Measurements from ENCODE around the gene ASTN2.
"Not testable (repeated sequence)": the region's sequence is repeated elsewhere in the genome, so short reads cannot be mapped to it uniquely, and the experiment has no call there.

ASTN2 gene

DNA sequence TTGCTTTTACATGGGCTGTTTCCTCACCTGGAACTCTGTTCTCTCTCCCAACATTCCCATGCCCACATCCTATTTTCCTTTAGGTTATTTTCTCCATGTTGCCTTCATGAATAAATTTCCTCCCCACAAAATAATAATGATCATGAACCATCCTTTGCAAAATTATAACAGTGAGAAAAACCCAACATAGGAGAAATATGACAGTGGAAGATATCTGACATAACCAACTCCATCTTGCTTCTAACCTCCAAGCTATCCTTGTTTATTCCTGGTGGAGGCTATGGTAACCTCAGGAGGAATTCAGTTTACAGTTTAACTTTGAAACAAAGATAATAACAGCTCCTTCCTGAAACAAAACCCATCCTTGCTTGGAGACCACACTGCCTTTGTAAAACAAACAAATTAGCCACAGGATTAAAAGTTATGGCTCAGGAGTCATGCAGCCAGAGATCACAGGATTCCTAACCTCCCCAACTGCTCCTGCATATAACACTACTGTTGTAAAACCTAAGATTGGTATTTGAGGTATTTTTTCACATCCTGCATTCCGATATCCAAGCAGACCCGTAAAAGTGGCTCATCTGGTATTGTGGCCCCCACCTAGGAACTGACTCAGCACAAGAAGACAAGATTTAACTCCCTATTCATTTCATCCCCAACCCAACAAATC lies 515.4 kb downstream of the ASTN2 start:
- DNase-seq, result no peak

DNA sequence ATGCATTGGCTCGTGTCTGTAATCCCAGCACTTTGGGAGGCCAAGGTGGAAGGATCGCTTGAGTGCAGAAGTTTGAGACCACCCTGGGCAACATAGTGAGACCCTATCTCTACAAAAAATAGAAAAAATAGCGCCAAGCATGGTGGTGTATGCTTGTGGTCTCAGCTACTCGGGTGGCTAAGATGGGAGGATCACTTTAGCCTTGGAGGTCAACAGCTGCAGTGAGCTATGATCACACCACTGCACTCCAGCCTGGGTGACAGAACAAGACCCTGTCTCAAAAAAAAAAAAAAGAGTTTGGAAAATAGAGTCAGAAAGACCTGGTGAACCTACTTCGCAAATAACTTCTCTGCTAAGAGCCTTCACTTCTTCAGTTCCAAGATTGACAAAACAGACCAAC lies 516.7 kb downstream of the ASTN2 start:
- DNase-seq, result not testable (repeated sequence)

- no peak for DNase-seq
These were observed 517.7 kb downstream of the ASTN2 start for GRCh38 chr9:116897201-116897600.

- DNase-seq, result no peak
These were observed 518.9 kb downstream of the ASTN2 start for GRCh38 chr9:116895961-116896360.

- DNase-seq, result no peak
These were observed 523.4 kb downstream of the ASTN2 start for GRCh38 chr9:116891424-116891823.

- DNase-seq, result not testable (repeated sequence)
These were observed 526.4 kb downstream of the ASTN2 start for GRCh38 chr9:116888476-116888875.

GRCh38 chr9:116888066-116888465 lies 526.8 kb downstream of the ASTN2 start:
- DNase-seq, result no peak

GRCh38 chr9:116883676-116884075 lies 531.2 kb downstream of the ASTN2 start:
- DNase-seq, result no peak

DNA sequence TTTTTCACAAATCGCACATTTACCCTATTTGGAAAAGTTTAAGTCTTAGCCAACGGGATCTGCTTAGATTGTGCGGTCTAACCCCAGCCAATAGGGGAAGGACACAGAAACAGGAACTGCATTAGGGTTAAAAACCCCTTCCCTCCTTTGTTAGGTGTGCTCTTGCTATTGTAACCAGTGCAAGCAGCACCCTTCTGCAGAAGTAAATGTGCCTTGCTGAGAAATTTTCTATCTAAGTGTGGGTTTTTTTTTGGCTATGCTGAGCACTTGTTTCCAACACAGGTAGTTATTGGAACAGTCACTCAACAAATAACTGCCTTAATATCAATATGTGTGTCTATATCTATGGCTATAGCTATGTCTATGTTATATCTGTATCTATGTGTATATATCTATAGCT lies 537.8 kb downstream of the ASTN2 start:
- no peak for DNase-seq

DNA sequence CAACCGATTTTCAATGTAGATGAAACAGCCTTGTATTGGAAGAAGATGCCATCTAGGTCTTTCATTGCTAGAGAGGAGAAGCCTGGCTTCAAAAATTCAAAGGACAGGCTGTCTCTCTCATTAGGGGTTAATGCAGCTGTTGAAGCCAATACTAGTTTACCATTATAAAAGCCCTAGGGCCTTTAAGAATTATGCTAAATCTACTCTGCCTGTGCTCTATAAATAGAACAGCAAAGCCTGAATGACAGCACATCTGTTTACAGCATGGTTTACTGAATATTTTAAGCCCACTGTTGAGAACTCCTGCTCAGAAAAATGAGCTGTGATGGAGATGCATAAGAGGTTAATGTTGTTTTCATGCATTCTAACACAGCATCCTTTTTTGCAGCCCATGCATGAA lies 539.3 kb downstream of the ASTN2 start:
- DNase-seq, result no peak

- DNase-seq, result no peak
These were observed 540.6 kb downstream of the ASTN2 start for GRCh38 chr9:116873937-116874914.

- no peak for DNase-seq
These were observed 541.4 kb downstream of the ASTN2 start for GRCh38 chr9:116873491-116873890.

DNA sequence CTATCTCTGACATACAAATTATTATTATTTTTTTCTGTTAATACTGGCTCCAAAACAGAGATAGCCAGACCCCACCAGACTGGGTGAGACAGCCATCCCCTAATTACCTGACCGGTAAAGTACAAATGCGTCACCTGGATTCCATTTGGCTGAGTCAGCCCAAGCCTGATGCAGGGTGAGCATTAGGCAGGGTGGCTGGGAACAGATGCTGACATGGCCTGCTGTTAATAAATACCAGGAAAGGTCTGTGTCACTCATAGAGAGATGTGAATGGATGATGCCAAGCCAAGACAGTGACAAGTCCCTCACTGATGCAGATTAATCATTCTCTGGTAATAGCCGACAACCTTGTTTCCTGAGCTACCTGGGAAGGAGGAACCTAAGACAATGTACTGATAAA lies 544.3 kb downstream of the ASTN2 start:
- no peak for DNase-seq

GRCh38 chr9:116868201-116868600 lies 546.7 kb downstream of the ASTN2 start:
- DNase-seq, result no peak

GRCh38 chr9:116861321-116861720 lies 553.5 kb downstream of the ASTN2 start:
- no peak for DNase-seq

- no peak for DNase-seq
These were observed 554.2 kb downstream of the ASTN2 start for GRCh38 chr9:116860509-116861120.

DNA sequence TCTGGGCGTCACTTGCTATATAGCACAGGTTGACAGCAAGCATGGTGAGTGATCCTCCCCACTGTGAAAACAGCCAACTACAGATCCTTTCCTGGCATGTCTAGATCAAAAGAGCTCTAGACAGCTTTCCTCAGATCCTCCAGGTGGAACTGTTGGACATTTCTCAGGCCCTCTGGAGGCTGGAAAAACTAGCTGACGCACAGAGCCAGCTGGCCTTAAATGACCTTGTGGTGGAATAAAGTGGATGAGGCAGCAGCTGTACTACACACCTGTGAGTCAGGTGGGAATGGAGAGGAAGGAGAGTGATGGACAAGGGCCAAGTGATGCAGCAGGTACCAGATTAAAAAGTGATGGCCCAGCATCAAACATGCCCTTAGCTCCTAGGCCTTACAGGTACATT lies 555.1 kb downstream of the ASTN2 start:
- no peak for DNase-seq

DNA sequence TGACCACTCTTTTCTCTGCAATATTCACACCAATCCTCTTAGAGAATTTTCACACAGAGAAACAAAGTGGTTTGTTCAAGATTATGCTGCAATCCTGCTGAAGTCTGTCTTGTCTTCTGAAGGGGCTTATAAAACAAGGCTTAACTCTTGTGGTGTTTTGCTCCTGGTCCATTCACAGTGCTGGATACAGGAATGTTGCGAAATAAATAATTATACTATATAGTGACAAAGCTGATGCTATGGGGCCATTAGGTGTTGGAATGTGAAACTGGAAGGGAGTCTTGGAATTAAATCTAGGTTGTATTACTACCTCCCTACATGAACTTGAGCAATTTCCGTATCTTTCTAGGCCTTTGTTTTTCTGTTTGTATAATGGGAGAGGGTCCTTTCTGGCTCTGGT lies 557.5 kb downstream of the ASTN2 start:
- DNase-seq, result no peak

- no peak for DNase-seq
These were observed 558.8 kb downstream of the ASTN2 start for GRCh38 chr9:116855881-116856662.

DNA sequence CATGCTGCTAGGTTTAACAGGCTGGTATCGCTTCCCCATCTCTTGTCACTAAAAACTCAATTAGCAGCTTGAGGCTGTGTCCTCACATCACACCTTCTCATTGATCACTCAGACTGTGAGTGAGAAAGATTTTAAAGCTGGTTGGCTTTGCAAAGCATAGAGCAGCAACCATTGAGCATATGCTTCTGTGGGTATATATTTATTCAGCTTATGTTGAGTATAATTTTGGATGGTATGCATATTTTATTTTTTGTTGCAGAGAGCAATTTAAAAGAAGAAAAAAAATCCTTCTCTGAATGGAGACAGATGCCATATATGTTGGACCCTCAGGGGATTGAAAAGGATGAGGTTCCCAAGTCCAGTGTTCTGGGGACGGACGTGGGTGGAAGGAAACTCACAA lies 565.1 kb downstream of the ASTN2 start:
- no peak for DNase-seq

DNA sequence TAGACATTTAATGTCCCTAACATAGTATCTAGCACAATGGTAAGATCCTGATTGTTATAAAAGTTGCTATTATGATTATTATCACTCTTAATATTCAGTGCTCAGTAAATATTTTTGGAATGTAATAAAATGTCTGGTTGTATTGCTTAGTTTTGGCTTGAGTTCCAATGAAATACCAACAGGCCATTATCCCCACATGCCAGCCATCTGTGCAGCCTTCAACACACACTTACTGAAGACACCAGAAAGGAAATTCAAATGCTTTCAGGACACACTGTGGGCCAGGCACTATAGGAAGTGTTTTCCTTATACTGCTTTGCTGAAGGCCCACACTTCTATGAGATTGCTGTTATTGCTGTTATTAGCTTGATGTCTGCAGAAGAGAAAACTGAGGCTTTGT lies 570.2 kb downstream of the ASTN2 start:
- no peak for DNase-seq

DNA sequence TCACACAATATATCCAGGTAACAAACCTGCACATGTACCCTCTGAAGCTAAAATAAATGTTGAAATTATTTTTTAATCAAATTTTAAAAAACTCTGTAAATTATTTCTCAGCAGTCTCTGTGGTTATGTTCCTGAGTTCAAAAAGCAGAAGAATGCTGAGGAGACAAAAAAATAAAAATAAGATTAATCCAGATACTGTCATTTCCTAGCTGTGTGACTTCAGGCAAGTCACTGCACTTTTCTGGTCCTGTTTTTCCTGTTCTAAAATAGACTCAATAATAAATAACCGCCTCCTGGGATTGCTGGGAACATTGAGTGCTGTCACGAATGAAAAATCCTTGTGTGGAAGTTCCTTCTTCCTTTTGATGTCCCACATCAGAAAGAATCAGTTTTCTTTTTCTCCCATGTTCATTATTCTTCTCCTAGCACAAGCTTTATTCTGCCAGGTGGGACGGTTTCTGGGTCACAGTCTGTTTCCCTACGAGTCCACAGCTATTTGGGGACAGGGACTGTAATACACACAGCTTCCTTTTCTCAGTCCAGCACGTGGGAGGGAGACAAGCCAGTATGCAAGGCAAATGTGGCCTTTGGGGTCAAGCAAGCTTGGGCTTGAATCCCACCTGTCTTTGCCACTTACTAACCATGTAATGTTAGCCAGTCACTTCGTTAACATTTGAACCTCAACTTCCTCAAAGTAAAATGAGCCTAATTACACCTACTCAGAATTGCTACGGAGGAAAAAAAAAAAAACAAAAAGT lies 570.8 kb downstream of the ASTN2 start:
- no peak for DNase-seq

All from activated CD4-positive, CD25-positive, alpha-beta regulatory T cell (primary cell).